H1 (cell line): ENCODE data around the gene NTN4. TPM values are rescaled to one million over a fixed set of nuclear protein-coding genes. Genes with fewer than 3 reads are reported as not detected.

Experiments used
- CTCF ChIA-PET: fragments of 300-600 bp; sonication (Branson Sonifier 250); formaldehyde crosslinking; loops from one replicate; lab custom pipeline; 2021; ENCODE audit not compliant: partially characterized antibody; lab: Charles Lee
- POLR2A ChIA-PET: fragments of 300-600 bp; sonication (Branson Sonifier 250); formaldehyde crosslinking; loops from one replicate; lab custom pipeline; 2021; ENCODE audit warnings: inconsistent platforms; ENCODE audit not compliant: partially characterized antibody; lab: Charles Lee
- DNase-seq, 2 experiments: peaks; one replicate each; pipeline versions ENCODE4 v3.0.0 to v3.0.0-alpha.2; 2010 to 2022; ENCODE audit warnings: low spot score in 2 of 2, low read depth in 1 of 2, mixed read lengths in 1 of 2
- FAIRE-seq: peaks from 2 replicates; lab custom pipeline; 2011; peaks lifted over from hg19 to GRCh38; lab: Jason Lieb, UNC
- H2AFZ ChIP-seq: 2 replicates; pipeline ENCODE4 v1.8.1; 2012; ENCODE audit warnings: low read length, inconsistent platforms
- H2AK5ac ChIP-seq: 2 replicates; pipeline ENCODE4 v1.6.1; 2013; ENCODE audit warnings: low read depth, low read length
- H2BK120ac ChIP-seq: replicated peaks from 2 replicates; pipeline ENCODE3; 2013; ENCODE audit warnings: low read depth, low read length, inconsistent platforms
- H2BK12ac ChIP-seq: 2 replicates; pipeline ENCODE4 v1.6.1; 2013; ENCODE audit warnings: low read depth, low read length
- H2BK15ac ChIP-seq: 2 replicates; pipeline ENCODE4 v1.6.1; 2013; ENCODE audit warnings: low read length
- H2BK20ac ChIP-seq: 2 replicates; pipeline ENCODE4 v1.6.1; 2013; ENCODE audit warnings: low read length
- H2BK5ac ChIP-seq: 2 replicates; pipeline ENCODE4 v1.6.1; 2013; ENCODE audit warnings: low read depth, low read length
- H3K14ac ChIP-seq: 2 replicates; pipeline ENCODE4 v1.6.1; 2013; ENCODE audit warnings: inconsistent platforms; ENCODE audit not compliant: insufficient read length
- H3K18ac ChIP-seq: 2 replicates; pipeline ENCODE4 v1.6.1; 2013; ENCODE audit warnings: low read length; ENCODE audit errors: extremely low read depth
- H3K23ac ChIP-seq: 2 replicates; pipeline ENCODE4 v1.6.1; 2013; ENCODE audit warnings: inconsistent platforms; ENCODE audit not compliant: insufficient read length
- H3K23me2 ChIP-seq: 2 replicates; pipeline ENCODE4 v1.6.1; 2013; ENCODE audit warnings: low read depth, low read length
- H3K27ac ChIP-seq: 2 replicates; pipeline ENCODE4 v1.6.1; 2011; ENCODE audit warnings: low read depth, low read length, inconsistent platforms
- H3K27me3 ChIP-seq, 4 experiments: replicated peaks in 1 of 4; 1 replicate in 1 of 4; 2 replicates in 3 of 4; pipeline versions ENCODE4 v1.6.1 to v1.8.1; 2011 to 2013; ENCODE audit warnings: low read length in 3 of 4, mild to moderate bottlenecking in 3 of 4, inconsistent platforms in 2 of 4, mixed read lengths in 2 of 4, moderate library complexity in 1 of 4; ENCODE audit not compliant: control insufficient read depth in 3 of 4, insufficient read depth in 3 of 4; ENCODE audit errors: extremely low read depth in 1 of 4
- H3K36me3 ChIP-seq, 4 experiments: 2 replicates each; pipeline versions ENCODE4 v1.6.1 to v1.8.1; 2011 to 2013; ENCODE audit warnings: mild to moderate bottlenecking in 4 of 4, low read length in 3 of 4, moderate library complexity in 2 of 4, control low read depth in 1 of 4, inconsistent platforms in 1 of 4; ENCODE audit not compliant: insufficient read depth in 4 of 4, control insufficient read depth in 2 of 4
- H3K4ac ChIP-seq: replicated peaks from 2 replicates; pipeline ENCODE3; 2013; ENCODE audit warnings: low read length, low read depth, mixed read lengths, inconsistent platforms; ENCODE audit not compliant: insufficient read length
- H3K4me1 ChIP-seq, 4 experiments: replicated peaks in 1 of 4; 1 replicate in 1 of 4; 2 replicates in 3 of 4; pipeline versions ENCODE4 v1.6.1 to v1.8.1; 2011 to 2013; ENCODE audit warnings: low read length in 3 of 4, inconsistent platforms in 2 of 4, mixed read lengths in 1 of 4; ENCODE audit not compliant: insufficient read depth in 4 of 4, control insufficient read depth in 3 of 4
- H3K4me2 ChIP-seq, 2 experiments: 2 replicates each; pipeline versions ENCODE4 v1.6.1 to v1.8.1; 2011 to 2013; ENCODE audit warnings: low read depth in 2 of 2, low read length in 2 of 2, control low read depth in 1 of 2, inconsistent platforms in 1 of 2, mild to moderate bottlenecking in 1 of 2; ENCODE audit not compliant: insufficient read depth in 1 of 2
- H3K4me3 ChIP-seq, 4 experiments: fragments of 200-600, 300-600 bp in 1 of 4; sonication (generic), shearing (Covaris generic), sonication (Bioruptor Twin) in 1 of 4; 2 replicates each; pipeline versions ENCODE4 v1.5.1 to v1.8.1; 2011 to 2016; ENCODE audit warnings: low read length in 4 of 4, low read depth in 3 of 4, control low read depth in 2 of 4, inconsistent platforms in 2 of 4, mild to moderate bottlenecking in 2 of 4, mixed read lengths in 1 of 4, moderate library complexity in 1 of 4; ENCODE audit not compliant: insufficient read depth in 2 of 4; ENCODE audit errors: extremely low read depth in 1 of 4
- H3K56ac ChIP-seq: replicated peaks from 2 replicates; pipeline ENCODE3; 2013; ENCODE audit warnings: low read depth, mild to moderate bottlenecking, mixed read lengths, low read length, inconsistent platforms; ENCODE audit not compliant: insufficient read length
- H3K79me1 ChIP-seq: 2 replicates; pipeline ENCODE4 v1.6.1; 2013; ENCODE audit warnings: low read depth, low read length, control low read depth
- H3K79me2 ChIP-seq, 2 experiments: 2 replicates each; pipeline versions ENCODE4 v1.6.1 to v1.8.1; 2012 to 2013; ENCODE audit warnings: low read length in 2 of 2, mild to moderate bottlenecking in 2 of 2, inconsistent platforms in 1 of 2; ENCODE audit not compliant: insufficient read depth in 2 of 2, control insufficient read depth in 1 of 2
- H3K9ac ChIP-seq, 4 experiments: replicated peaks in 1 of 4; 1 replicate in 1 of 4; 2 replicates in 3 of 4; pipeline versions ENCODE4 v1.6.1 to v1.8.1; 2011 to 2013; ENCODE audit warnings: low read depth in 3 of 4, low read length in 3 of 4, control low read depth in 2 of 4, mild to moderate bottlenecking in 2 of 4, moderate library complexity in 2 of 4, inconsistent platforms in 1 of 4; ENCODE audit errors: extremely low read depth in 1 of 4
- H3K9me3 ChIP-seq, 2 experiments: 2 replicates each; pipeline versions ENCODE4 v1.6.1 to v1.8.1; 2012 to 2013; ENCODE audit warnings: mild to moderate bottlenecking in 2 of 2, moderate library complexity in 2 of 2, control low read depth in 1 of 2, inconsistent platforms in 1 of 2, low read depth in 1 of 2, low read length in 1 of 2, mixed read lengths in 1 of 2; ENCODE audit not compliant: insufficient read depth in 2 of 2
- H4K20me1 ChIP-seq, 2 experiments: replicated peaks in 1 of 2; 2 replicates each; pipeline versions ENCODE3 to v1.8.1; 2011 to 2013; ENCODE audit warnings: inconsistent platforms in 2 of 2, low read length in 2 of 2, mild to moderate bottlenecking in 1 of 2; ENCODE audit not compliant: insufficient read depth in 2 of 2, control insufficient read depth in 1 of 2
- H4K5ac ChIP-seq: 2 replicates; pipeline ENCODE4 v1.6.1; 2013; ENCODE audit warnings: low read length, low read depth, mixed read lengths, inconsistent platforms; ENCODE audit not compliant: insufficient read length
- H4K8ac ChIP-seq: 2 replicates; pipeline ENCODE4 v1.8.0; 2013; ENCODE audit warnings: mild to moderate bottlenecking, moderate library complexity, low read length, inconsistent platforms; ENCODE audit not compliant: insufficient read depth; ENCODE audit errors: extremely low read depth
- H4K91ac ChIP-seq: replicated peaks from 2 replicates; pipeline ENCODE3; 2013; ENCODE audit warnings: low read length, mixed read lengths, inconsistent platforms; ENCODE audit not compliant: insufficient read length
- ASH2L ChIP-seq: fragments of 200-600, 300-600 bp; sonication (generic); IDR thresholded peaks from one replicate; pipeline ENCODE4 v1.7.1; 2017; ENCODE audit warnings: low read length
- CBX5 ChIP-seq: fragments of 300-800, 300-1000 bp; sonication (generic); IDR thresholded peaks from 2 replicates; pipeline ENCODE4 v1.7.1; 2016; ENCODE audit warnings: antibody characterized with exemption, low read length, low read depth
- EZH2 ChIP-seq: fragments of 200-600 bp; sonication (generic); IDR thresholded peaks from 2 replicates; pipeline ENCODE4 v1.7.1; 2012; ENCODE audit warnings: low read depth, mild to moderate bottlenecking, moderate library complexity, low read length, inconsistent platforms; ENCODE audit not compliant: severe bottlenecking
- GABPA ChIP-seq: IDR thresholded peaks from 2 replicates; pipeline ENCODE4 v1.6.1; 2011; ENCODE audit warnings: mild to moderate bottlenecking, low read length, moderate library complexity, borderline replicate concordance; ENCODE audit not compliant: insufficient read depth
- HDAC2 ChIP-seq, 2 experiments: fragments of 300-600 bp in 1 of 2; sonication (generic) in 1 of 2; IDR thresholded peaks; 2 replicates each; pipeline ENCODE4 v1.6.1; 2011 to 2012; ENCODE audit warnings: low read depth in 2 of 2, low read length in 2 of 2, mild to moderate bottlenecking in 2 of 2, moderate library complexity in 2 of 2, borderline replicate concordance in 1 of 2, inconsistent platforms in 1 of 2
- POLR2AphosphoS5 ChIP-seq: IDR thresholded peaks from 2 replicates; pipeline ENCODE4 v1.6.1; 2011; ENCODE audit warnings: low read depth, low read length
- SAP30 ChIP-seq: fragments of 300-600 bp; sonication (generic); IDR thresholded peaks from 2 replicates; pipeline ENCODE4 v1.7.1; 2012; ENCODE audit warnings: low read length, moderate library complexity, mild to moderate bottlenecking, inconsistent platforms; ENCODE audit not compliant: insufficient read depth, insufficient replicate concordance
- SIN3A ChIP-seq, 2 experiments: IDR thresholded peaks in 1 of 2; conservative IDR thresholded peaks in 1 of 2; 2 replicates each; pipeline ENCODE4 v1.6.1; 2011 to 2012; ENCODE audit warnings: low read length in 2 of 2, improper control_type of control experiment in 1 of 2, low read depth in 1 of 2, mild to moderate bottlenecking in 1 of 2
- SIRT6 ChIP-seq: IDR thresholded peaks from one replicate; pipeline ENCODE4 v1.7.1; 2012; ENCODE audit warnings: low read length, inconsistent platforms
- WGBS, 2 experiments: shearing (Covaris generic) in 1 of 2; methylation state at CpG; one replicate each; pipeline versions ENCODE4 v1.1.6 to v1.1.7; 2013 to 2015; ENCODE audit warnings: low lambda C conversion rate in 2 of 2, mixed read lengths in 2 of 2, inconsistent platforms in 1 of 2, low coverage in 1 of 2, missing lambda C conversion rate in 1 of 2; ENCODE audit not compliant: insufficient replicate concordance in 2 of 2, insufficient coverage in 1 of 2, insufficient read length in 1 of 2; ENCODE audit errors: extremely low coverage in 1 of 2, missing lambda C conversion rate in 1 of 2; 5-methylcytosine and 5-hydroxymethylcytosine counted together
- polyA plus RNA-seq, 7 experiments: library from polyadenylated mRNA; depleted of rRNA in 3 of 7; stranded (reverse) in 5 of 7; unstranded in 2 of 7; fragments of >200 nt in 5 of 7; fragments of 200-250 nt in 2 of 7; gene quantifications; 1 replicate in 5 of 7; 2 replicates in 1 of 7; 4 replicates in 1 of 7; pipeline versions ENCODE4 v1.2.1 to v1.2.3, GENCODE V29; 2011 to 2013; ENCODE audit warnings: missing spikeins in 2 of 7, mixed read lengths in 2 of 7
- total RNA-seq: library from RNA; stranded (reverse); fragmentation: NEBNext Ultra II Directional; extraction: Animal tissue kit (Norgen Biotek cat#: 25700); gene quantifications from 2 replicates; pipeline ENCODE4 v1.2.1, GENCODE V29; 2021
- TF ChIP-seq, protein P1 (sequence below): IDR thresholded peaks from 2 replicates; pipeline ENCODE4 v1.6.1; 2011; ENCODE audit warnings: low read depth, mild to moderate bottlenecking, low read length; ENCODE audit not compliant: insufficient read depth

Gene NTN4
- total and polyA plus RNA-seq, 2 of the 8 experiments (the other 6 are each of a cell fraction or from before 2014, with no cell fraction given): 0.74 to 1.3 TPM

DNA sequence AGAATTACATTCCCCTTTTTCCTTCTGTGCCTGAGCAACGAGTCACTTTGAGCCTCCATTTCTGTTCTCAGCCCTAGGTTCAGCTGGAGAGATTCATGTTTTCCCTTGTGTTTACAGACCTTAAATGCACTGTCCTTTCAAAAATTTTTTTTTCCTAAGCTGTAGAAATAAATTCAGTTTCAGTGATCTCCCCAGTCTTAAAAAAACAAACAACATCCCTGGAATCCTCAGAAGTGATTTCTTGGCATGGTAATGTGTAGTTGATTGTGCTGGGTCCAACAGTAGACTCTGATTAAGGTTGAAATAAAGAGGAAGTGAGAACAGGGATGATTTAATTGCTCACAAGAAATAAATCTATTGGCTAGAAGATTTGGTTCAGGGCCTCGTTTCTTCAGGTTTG is 89.3 kb downstream of the NTN4 start:
- no peak overlapping the region for H2AFZ ChIP-seq
- no peaks in the 10 kb centered on the region for H3K36me3 ChIP-seq
- H4K20me1 ChIP-seq: no peaks in the 10 kb centered on the region
- H2BK5ac ChIP-seq: no peak overlapping the region
- no peak overlapping the region for H2BK20ac ChIP-seq
- H3K56ac ChIP-seq: no peak overlapping the region
- FAIRE-seq (no peak), DNase-seq (no peak)
- no peak overlapping the region for H4K91ac ChIP-seq
- no peaks in the 10 kb centered on the region for H3K79me2 ChIP-seq
- no peak overlapping the region for H2AK5ac ChIP-seq
- H3K4me1 ChIP-seq: no peaks in the 10 kb centered on the region
- no peak overlapping the region for H2BK15ac ChIP-seq
- no peaks in the 10 kb centered on the region for H3K27me3 ChIP-seq
- no peak overlapping the region for H3K18ac ChIP-seq
- no peaks in the 10 kb centered on the region for H3K9me3 ChIP-seq
- no peak overlapping the region for H4K8ac ChIP-seq
- no peaks in the 10 kb centered on the region for H3K23me2 ChIP-seq
- no peak overlapping the region for H2BK120ac ChIP-seq
- no peak overlapping the region for H3K4ac ChIP-seq
- no peak overlapping the region for H3K14ac ChIP-seq
- H2BK12ac ChIP-seq: no peak overlapping the region
- no peak for TF ChIP-seq SIRT6
- no peak for TF ChIP-seq POLR2AphosphoS5
- TF ChIP-seq ASH2L: no peak
- TF ChIP-seq GABPA: no peak
- TF ChIP-seq CBX5: no peak
- TF ChIP-seq HDAC2 (IDR thresholded peaks at IDR 0.05; ENCODE audit: borderline replicate concordance in 1 of 2, low read depth in 2 of 2, low read length in 2 of 2): no peak
- TF ChIP-seq, protein P1, sequence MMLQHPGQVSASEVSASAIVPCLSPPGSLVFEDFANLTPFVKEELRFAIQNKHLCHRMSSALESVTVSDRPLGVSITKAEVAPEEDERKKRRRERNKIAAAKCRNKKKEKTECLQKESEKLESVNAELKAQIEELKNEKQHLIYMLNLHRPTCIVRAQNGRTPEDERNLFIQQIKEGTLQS: no peak
- TF ChIP-seq EZH2: no peak
- TF ChIP-seq SIN3A (conservative IDR thresholded peaks at IDR 0.05 in 1 of 2, IDR thresholded peaks at IDR 0.05 in 1 of 2; ENCODE audit: low read depth in 1 of 2, low read length in 2 of 2): no peak
- no peak for TF ChIP-seq SAP30
- TF ChIP-seq, all 59 proteins: peak for 0
- Histone ChIP-seq H4K5ac (no peak overlapping the region), H3K4me3 (no peak overlapping the region), H3K9ac (no peak overlapping the region), H3K4me2 (no peak overlapping the region), H3K79me1 (no peaks in the 10 kb centered on the region), H3K27ac (no peak overlapping the region), H3K23ac (no peak overlapping the region)
- ChIA-PET CTCF (interaction anchor here (0.6 to 1.3 kb wide), 2 partner anchors 12 to 51 kb away, joined by 3 to 4 read pairs; no protein-coding TSS in a partner anchor), POLR2A (interaction anchor here (0.7 kb wide), 1 partner anchor 22 kb away, joined by 3 read pairs; no protein-coding TSS in a partner anchor)
- WGBS, 2 experiments: 77% methylated on average over 2 of the region's 2 CpGs; no CpG with 5 or more reads in 1 of the 2 experiments
